Stimulated activated effector memory CD8-positive, alpha-beta T cell treated with anti-CD3 and anti-CD28 coated beads, Interleukin-12 subunit alpha, Interleukin-12 subunit beta, amount 100 ng/mL, for 72 hours (primary cell): ENCODE data around the gene FBLIM1.

Source experiments
- ATAC-seq: fragments of 150-1000 bp; cut with Tn5 transposase; 2 replicates; pipeline ENCODE4 v1.10.0; 2021
- DNase-seq, 2 donors: peaks; one replicate each; pipeline ENCODE4 v3.0.0; 2021 to 2022; ENCODE audit warnings: low spot score in 2 of 2
- H3K27ac Mint-ChIP-seq: one replicate; pipeline ENCODE4 v1.8.0; 2022; ENCODE audit warnings: mild to moderate bottlenecking, mixed read lengths
- H3K36me3 Mint-ChIP-seq: one replicate; pipeline ENCODE4 v1.8.0; 2022; ENCODE audit warnings: mild to moderate bottlenecking, mixed read lengths
- H3K4me1 Mint-ChIP-seq: one replicate; pipeline ENCODE4 v1.8.0; 2022; ENCODE audit warnings: mixed read lengths
- H3K4me3 Mint-ChIP-seq: one replicate; pipeline ENCODE4 v1.8.0; 2022; ENCODE audit warnings: mild to moderate bottlenecking, mixed read lengths
- H3K9me3 Mint-ChIP-seq: one replicate; pipeline ENCODE4 v1.8.0; 2022; ENCODE audit warnings: mixed read lengths

The FBLIM1 gene

DNA sequence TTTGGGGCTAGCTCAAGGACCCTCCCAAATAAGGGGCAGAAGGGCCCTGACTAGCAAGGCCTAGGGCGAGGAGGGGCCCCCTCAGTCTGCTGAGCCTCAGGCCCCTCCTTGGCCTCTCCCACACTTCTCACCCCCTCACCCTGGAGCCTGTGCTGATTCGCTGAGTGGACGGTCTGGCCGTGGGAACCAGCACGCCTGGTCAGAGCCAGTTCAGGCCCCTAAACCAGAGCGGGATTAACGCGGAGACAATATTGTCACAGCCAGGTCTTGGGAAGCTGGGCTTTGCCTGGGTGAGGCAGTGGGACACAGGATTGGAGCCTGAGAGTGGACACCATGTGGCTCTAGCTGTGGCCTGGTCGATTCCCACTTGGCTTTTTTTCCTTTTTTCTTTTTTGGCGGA, 4.8 kb upstream of the FBLIM1 start:
- DNase-seq (no peak), ATAC-seq (no peak)
- Mint-ChIP-seq H3K4me1 (peaks cover 13% of the 10 kb centered on the region), H3K36me3 (no peaks in the 10 kb centered on the region), H3K27ac (no peak overlapping the region), H3K9me3 (no peaks in the 10 kb centered on the region), H3K4me3 (no peak overlapping the region)

GRCh38 chr1:15755021-15755645, 3.5 kb upstream of the FBLIM1 start:
- Mint-ChIP-seq H3K36me3 (no peaks in the 10 kb centered on the region), H3K27ac (no peak overlapping the region), H3K4me1 (peaks cover 13% of the 10 kb centered on the region), H3K9me3 (no peaks in the 10 kb centered on the region), H3K4me3 (no peak overlapping the region)
- no peak for DNase-seq
- ATAC-seq: no peak

DNA sequence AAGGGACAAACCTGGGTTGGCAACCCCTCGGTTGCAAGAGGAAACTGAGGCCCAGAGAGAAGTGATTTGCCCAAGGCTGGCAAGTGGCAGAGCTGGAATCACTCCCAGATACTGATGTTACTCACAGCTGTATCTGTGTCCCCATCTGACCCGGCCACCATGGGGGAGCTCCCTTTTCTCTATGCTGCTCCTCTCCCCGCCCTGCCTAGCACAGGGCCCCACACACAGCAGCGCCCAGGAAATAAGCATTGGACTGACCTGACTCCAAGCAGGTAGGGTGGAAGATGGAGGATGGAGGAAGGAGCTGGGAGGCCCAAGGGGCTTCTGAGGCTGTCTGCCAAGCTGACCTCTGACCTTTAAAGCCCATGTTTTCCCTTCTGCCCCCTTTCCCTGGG, 3.0 kb upstream of the FBLIM1 start:
- ATAC-seq (no peak), DNase-seq (no peak)
- Mint-ChIP-seq H3K36me3 (no peaks in the 10 kb centered on the region), H3K4me1 (peaks cover 13% of the 10 kb centered on the region), H3K27ac (no peak overlapping the region), H3K9me3 (no peaks in the 10 kb centered on the region), H3K4me3 (no peak overlapping the region)

GRCh38 chr1:15756143-15757015, 2.2 kb upstream of the FBLIM1 start:
- H3K4me1 Mint-ChIP-seq: peaks cover 13% of the 10 kb centered on the region
- ATAC-seq (no peak), DNase-seq (no peak)
- H3K9me3 Mint-ChIP-seq: no peaks in the 10 kb centered on the region
- H3K36me3 Mint-ChIP-seq: no peaks in the 10 kb centered on the region
- H3K4me3 Mint-ChIP-seq: no peak overlapping the region
- no peak overlapping the region for H3K27ac Mint-ChIP-seq

DNA sequence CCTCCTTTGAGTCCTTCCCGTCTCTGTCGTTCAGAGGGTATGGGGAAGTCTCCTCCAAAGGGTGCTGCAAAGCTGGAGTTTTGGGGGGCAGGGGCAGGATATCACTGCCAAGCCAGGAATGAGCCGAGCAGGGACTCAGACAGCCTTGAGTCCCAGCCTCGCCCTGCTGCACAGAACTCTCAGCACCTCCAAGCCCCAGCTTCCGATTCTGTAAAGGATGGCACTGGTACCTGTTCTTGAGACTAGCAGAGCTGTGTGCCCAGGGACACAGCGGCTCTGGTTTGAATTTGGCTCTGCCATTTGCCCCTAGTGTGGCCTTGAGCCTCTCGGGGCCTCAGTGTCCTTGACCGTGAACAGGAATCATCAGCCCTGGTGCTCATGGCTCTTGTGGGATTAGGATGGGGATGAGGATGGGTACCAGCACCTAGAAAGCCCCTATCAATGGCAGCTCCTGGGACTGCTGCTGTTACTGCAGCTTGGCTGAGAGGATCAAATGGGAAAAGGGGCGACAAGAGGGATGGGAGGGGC, 1.5 kb upstream of the FBLIM1 start:
- DNase-seq: no peak
- Mint-ChIP-seq H3K9me3 (no peaks in the 10 kb centered on the region), H3K27ac (no peak overlapping the region), H3K36me3 (no peaks in the 10 kb centered on the region), H3K4me1 (peaks cover 13% of the 10 kb centered on the region), H3K4me3 (no peak overlapping the region)
- no peak for ATAC-seq

DNA sequence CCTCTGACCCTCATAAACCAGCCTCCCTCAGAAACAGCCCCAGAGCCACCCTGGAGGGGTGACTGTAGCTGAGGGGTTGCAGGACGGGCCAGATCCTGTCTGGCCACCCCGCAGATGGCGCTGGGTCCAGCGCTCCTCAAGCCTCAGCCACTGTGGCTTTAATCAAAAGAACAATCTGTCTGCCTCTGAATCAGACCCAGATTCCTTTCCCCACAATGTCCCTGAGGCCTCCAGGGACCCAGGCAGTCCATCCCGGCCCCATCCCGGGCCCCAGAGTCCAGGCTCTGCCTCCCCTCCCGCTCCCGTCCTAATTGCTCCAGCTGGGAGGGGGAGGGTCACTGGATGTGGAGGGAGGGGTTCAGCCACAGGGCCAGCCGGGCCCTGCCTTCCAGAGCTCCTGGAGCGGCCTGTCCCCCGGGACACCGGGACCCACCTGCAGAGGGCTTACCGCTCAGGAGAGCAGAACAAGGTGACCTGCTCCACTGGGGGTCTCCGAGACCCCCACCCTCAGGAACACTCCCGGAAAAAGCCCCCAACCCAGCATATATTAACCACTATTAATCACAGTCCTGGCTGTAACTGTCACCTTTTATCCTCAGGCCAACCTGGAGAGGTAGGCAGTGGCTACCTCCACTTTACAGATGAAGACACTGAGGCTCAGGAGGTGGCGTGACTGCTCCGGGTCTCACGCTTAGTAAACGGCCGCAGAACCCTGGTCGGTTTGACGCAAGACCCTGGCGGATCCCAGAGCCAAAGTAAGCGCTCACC, 836 bp upstream of the FBLIM1 start:
- no peaks in the 10 kb centered on the region for H3K9me3 Mint-ChIP-seq
- H3K36me3 Mint-ChIP-seq: no peaks in the 10 kb centered on the region
- DNase-seq: no peak
- no peak for ATAC-seq
- H3K4me3 Mint-ChIP-seq: peak overlapping the region; percentile 47
- peaks cover 13% of the 10 kb centered on the region for H3K4me1 Mint-ChIP-seq
- no peak overlapping the region for H3K27ac Mint-ChIP-seq

DNA sequence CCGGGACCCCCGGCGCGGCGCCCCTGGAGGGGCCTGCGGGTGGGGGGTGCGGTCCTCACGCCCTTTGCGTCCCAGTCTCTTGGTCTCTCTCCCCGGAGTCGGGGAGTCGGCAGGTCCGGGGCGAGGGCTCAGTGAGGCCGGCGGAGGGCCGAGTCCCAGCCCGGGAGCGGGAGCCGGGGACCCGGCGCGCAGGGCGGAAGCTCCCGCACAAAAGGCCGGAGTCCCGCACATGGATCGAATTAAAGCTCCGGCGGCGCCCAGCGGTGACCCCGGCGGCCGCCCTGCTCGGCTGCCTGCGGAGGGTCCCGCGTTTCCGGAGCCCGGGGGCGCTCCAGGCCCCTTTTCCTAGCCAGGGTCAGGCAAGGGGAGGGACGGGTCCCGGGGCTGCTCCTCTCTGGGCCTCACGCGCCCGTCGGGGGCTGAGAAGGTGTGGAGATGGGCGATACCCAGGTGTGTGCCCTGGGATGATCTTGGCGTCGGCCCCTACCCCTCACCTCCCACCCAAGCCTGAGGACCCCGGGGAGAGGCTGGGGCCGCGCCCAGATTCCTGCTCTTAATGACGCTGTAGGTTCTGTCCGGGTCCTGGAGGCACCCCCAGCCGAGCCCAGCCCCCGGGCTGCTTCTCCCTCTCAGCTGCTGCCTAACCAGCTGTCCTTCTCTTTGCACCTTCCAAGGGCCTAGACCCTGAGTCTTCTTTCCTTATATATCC, 512 bp downstream of the FBLIM1 start:
- H3K4me1 Mint-ChIP-seq: peaks cover 13% of the 10 kb centered on the region
- H3K4me3 Mint-ChIP-seq: no peak overlapping the region
- no peaks in the 10 kb centered on the region for H3K36me3 Mint-ChIP-seq
- H3K9me3 Mint-ChIP-seq: no peaks in the 10 kb centered on the region
- H3K27ac Mint-ChIP-seq: no peak overlapping the region
- ATAC-seq (no peak), DNase-seq (no peak)

- no peaks in the 10 kb centered on the region for H3K36me3 Mint-ChIP-seq
- H3K27ac Mint-ChIP-seq: no peak overlapping the region
- no peaks in the 10 kb centered on the region for H3K9me3 Mint-ChIP-seq
- ATAC-seq (no peak), DNase-seq (no peak)
- H3K4me1 Mint-ChIP-seq: peaks cover 13% of the 10 kb centered on the region
- no peak overlapping the region for H3K4me3 Mint-ChIP-seq
These were observed 2.1 kb downstream of the FBLIM1 start for GRCh38 chr1:15760520-15761211.

- no peak overlapping the region for H3K27ac Mint-ChIP-seq
- no peaks in the 10 kb centered on the region for H3K36me3 Mint-ChIP-seq
- peaks cover 6% of the 10 kb centered on the region for H3K4me1 Mint-ChIP-seq
- H3K9me3 Mint-ChIP-seq: no peaks in the 10 kb centered on the region
- DNase-seq (no peak), ATAC-seq (no peak)
- H3K4me3 Mint-ChIP-seq: no peak overlapping the region
These were observed 3.0 kb downstream of the FBLIM1 start for GRCh38 chr1:15761366-15762128.

GRCh38 chr1:15762546-15762945, 4.0 kb downstream of the FBLIM1 start:
- Mint-ChIP-seq H3K4me1 (no peaks in the 10 kb centered on the region), H3K9me3 (no peaks in the 10 kb centered on the region), H3K27ac (no peak overlapping the region), H3K4me3 (no peak overlapping the region), H3K36me3 (no peaks in the 10 kb centered on the region)
- ATAC-seq: no peak
- no peak for DNase-seq

GRCh38 chr1:15764269-15764764, 5.7 kb downstream of the FBLIM1 start:
- ATAC-seq: peak; percentile 22
- Mint-ChIP-seq H3K9me3 (no peaks in the 10 kb centered on the region), H3K36me3 (no peaks in the 10 kb centered on the region), H3K4me3 (no peak overlapping the region), H3K27ac (no peak overlapping the region), H3K4me1 (no peaks in the 10 kb centered on the region)
- no peak for DNase-seq

DNA sequence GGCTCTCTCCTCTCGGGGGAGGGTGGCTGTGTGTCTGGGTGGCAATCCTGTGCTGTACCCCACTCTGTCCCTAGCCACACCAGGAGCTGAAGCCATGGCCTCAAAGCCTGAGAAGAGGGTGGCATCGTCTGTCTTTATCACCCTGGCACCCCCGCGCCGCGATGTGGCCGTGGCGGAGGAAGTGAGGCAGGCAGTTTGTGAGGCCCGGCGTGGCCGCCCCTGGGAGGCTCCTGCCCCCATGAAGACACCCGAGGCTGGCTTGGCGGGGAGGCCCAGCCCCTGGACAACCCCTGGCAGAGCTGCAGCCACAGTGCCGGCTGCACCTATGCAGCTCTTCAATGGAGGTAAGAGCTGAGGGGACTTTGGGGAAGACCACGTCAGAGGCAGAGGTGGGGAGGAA, 6.3 kb downstream of the FBLIM1 start:
- DNase-seq: no peak
- H3K4me3 Mint-ChIP-seq: no peak overlapping the region
- no peak for ATAC-seq
- H3K36me3 Mint-ChIP-seq: no peaks in the 10 kb centered on the region
- H3K4me1 Mint-ChIP-seq: no peaks in the 10 kb centered on the region
- no peaks in the 10 kb centered on the region for H3K9me3 Mint-ChIP-seq
- no peak overlapping the region for H3K27ac Mint-ChIP-seq

- Mint-ChIP-seq H3K36me3 (no peaks in the 10 kb centered on the region), H3K9me3 (no peaks in the 10 kb centered on the region), H3K27ac (no peak overlapping the region), H3K4me3 (no peak overlapping the region), H3K4me1 (no peaks in the 10 kb centered on the region)
- peak; percentile 5 for ATAC-seq
- DNase-seq: no peak
These were observed 7.0 kb downstream of the FBLIM1 start for GRCh38 chr1:15765495-15766194.
